ENCODE results near the gene SIM2.

SIM2 gene

GRCh38 chr21:36743008-36743407, 44.1 kb downstream of the SIM2 start:
- no peaks in the 10 kb centered on the region for H3K36me3 ChIP-seq (ENCODE audit: insufficient read depth, low read length)
- no peaks in the 10 kb centered on the region for H3K9me3 ChIP-seq (ENCODE audit: low read depth, low read length)
- no peak for DNase-seq (ENCODE audit: low read depth, low spot score)
- TF ChIP-seq FOXP2 (optimal IDR thresholded peaks at IDR 0.05; ENCODE audit: control extremely low read depth, extremely low read length, insufficient read depth) (no peak), POLR2AphosphoS5 (IDR thresholded peaks at IDR 0.05; ENCODE audit: borderline replicate concordance, low read depth, low read length) (no peak), EZH2 (IDR thresholded peaks at IDR 0.05) (no peak)
- H3K9ac ChIP-seq (ENCODE audit: insufficient read length), result no peak overlapping the region
- no peak overlapping the region for H3K27ac ChIP-seq
- H3K4me3 ChIP-seq, result no peak overlapping the region

- Histone ChIP-seq H3K27ac (no peak overlapping the region), H3K36me3 (ENCODE audit: insufficient read depth, low read length) (no peaks in the 10 kb centered on the region), H3K4me3 (no peak overlapping the region), H3K9ac (ENCODE audit: insufficient read length) (no peak overlapping the region), H3K9me3 (ENCODE audit: low read depth, low read length) (no peaks in the 10 kb centered on the region)
- no peak for TF ChIP-seq EZH2 (IDR thresholded peaks at IDR 0.05)
- no peak for TF ChIP-seq POLR2AphosphoS5 (IDR thresholded peaks at IDR 0.05; ENCODE audit: borderline replicate concordance, low read depth, low read length)
- TF ChIP-seq FOXP2 (optimal IDR thresholded peaks at IDR 0.05; ENCODE audit: control extremely low read depth, extremely low read length, insufficient read depth), result no peak
- no peak for DNase-seq (ENCODE audit: low read depth, low spot score)
Observed at GRCh38 chr21:36743446-36743845, 44.5 kb downstream of the SIM2 start.

- H3K4me3 ChIP-seq, result no peak overlapping the region
- TF ChIP-seq EZH2 (IDR thresholded peaks at IDR 0.05), result no peak
- TF ChIP-seq FOXP2 (optimal IDR thresholded peaks at IDR 0.05; ENCODE audit: control extremely low read depth, extremely low read length, insufficient read depth), result no peak
- no peak for TF ChIP-seq POLR2AphosphoS5 (IDR thresholded peaks at IDR 0.05; ENCODE audit: borderline replicate concordance, low read depth, low read length)
- no peak overlapping the region for H3K27ac ChIP-seq
- no peak for DNase-seq (ENCODE audit: low read depth, low spot score)
- H3K9me3 ChIP-seq (ENCODE audit: low read depth, low read length), result no peaks in the 10 kb centered on the region
- no peaks in the 10 kb centered on the region for H3K36me3 ChIP-seq (ENCODE audit: insufficient read depth, low read length)
- H3K9ac ChIP-seq (ENCODE audit: insufficient read length), result no peak overlapping the region
Observed at GRCh38 chr21:36744190-36744559, 45.3 kb downstream of the SIM2 start.

GRCh38 chr21:36744560-36745231, 45.8 kb downstream of the SIM2 start:
- no peak for TF ChIP-seq EZH2 (IDR thresholded peaks at IDR 0.05)
- no peak for TF ChIP-seq FOXP2 (optimal IDR thresholded peaks at IDR 0.05; ENCODE audit: control extremely low read depth, extremely low read length, insufficient read depth)
- TF ChIP-seq POLR2AphosphoS5 (IDR thresholded peaks at IDR 0.05; ENCODE audit: borderline replicate concordance, low read depth, low read length), result no peak
- Histone ChIP-seq H3K9me3 (ENCODE audit: low read depth, low read length) (no peaks in the 10 kb centered on the region), H3K36me3 (ENCODE audit: insufficient read depth, low read length) (no peaks in the 10 kb centered on the region), H3K27ac (no peak overlapping the region), H3K4me3 (no peak overlapping the region), H3K9ac (ENCODE audit: insufficient read length) (no peak overlapping the region)
- no peak for DNase-seq (ENCODE audit: low read depth, low spot score)

- H3K9me3 ChIP-seq (ENCODE audit: low read depth, low read length), result no peaks in the 10 kb centered on the region
- no peak overlapping the region for H3K4me3 ChIP-seq
- H3K27ac ChIP-seq, result no peak overlapping the region
- no peak for TF ChIP-seq POLR2AphosphoS5 (IDR thresholded peaks at IDR 0.05; ENCODE audit: borderline replicate concordance, low read depth, low read length)
- no peak for TF ChIP-seq FOXP2 (optimal IDR thresholded peaks at IDR 0.05; ENCODE audit: control extremely low read depth, extremely low read length, insufficient read depth)
- no peak for TF ChIP-seq EZH2 (IDR thresholded peaks at IDR 0.05)
- DNase-seq (ENCODE audit: low read depth, low spot score), result no peak
- H3K36me3 ChIP-seq (ENCODE audit: insufficient read depth, low read length), result no peaks in the 10 kb centered on the region
- no peak overlapping the region for H3K9ac ChIP-seq (ENCODE audit: insufficient read length)
Observed at GRCh38 chr21:36745459-36745858, 46.5 kb downstream of the SIM2 start.

GRCh38 chr21:36747041-36747814, 48.3 kb downstream of the SIM2 start:
- Histone ChIP-seq H3K9me3 (ENCODE audit: low read depth, low read length) (no peaks in the 10 kb centered on the region), H3K4me3 (no peak overlapping the region), H3K36me3 (ENCODE audit: insufficient read depth, low read length) (no peaks in the 10 kb centered on the region), H3K9ac (ENCODE audit: insufficient read length) (no peak overlapping the region), H3K27ac (no peak overlapping the region)
- TF ChIP-seq FOXP2 (optimal IDR thresholded peaks at IDR 0.05; ENCODE audit: control extremely low read depth, extremely low read length, insufficient read depth) (no peak), EZH2 (IDR thresholded peaks at IDR 0.05) (no peak), POLR2AphosphoS5 (IDR thresholded peaks at IDR 0.05; ENCODE audit: borderline replicate concordance, low read depth, low read length) (no peak)
- DNase-seq (ENCODE audit: low read depth, low spot score), result no peak

GRCh38 chr21:36747815-36748383, 49.0 kb downstream of the SIM2 start:
- Histone ChIP-seq H3K9me3 (ENCODE audit: low read depth, low read length) (no peaks in the 10 kb centered on the region), H3K9ac (ENCODE audit: insufficient read length) (no peak overlapping the region), H3K36me3 (ENCODE audit: insufficient read depth, low read length) (no peaks in the 10 kb centered on the region), H3K4me3 (no peak overlapping the region), H3K27ac (no peak overlapping the region)
- TF ChIP-seq POLR2AphosphoS5 (IDR thresholded peaks at IDR 0.05; ENCODE audit: borderline replicate concordance, low read depth, low read length) (no peak), EZH2 (IDR thresholded peaks at IDR 0.05) (no peak), FOXP2 (optimal IDR thresholded peaks at IDR 0.05; ENCODE audit: control extremely low read depth, extremely low read length, insufficient read depth) (no peak)
- DNase-seq (ENCODE audit: low read depth, low spot score), result no peak

GRCh38 chr21:36749935-36750575, 51.1 kb downstream of the SIM2 start:
- TF ChIP-seq POLR2AphosphoS5 (IDR thresholded peaks at IDR 0.05; ENCODE audit: borderline replicate concordance, low read depth, low read length), result no peak
- TF ChIP-seq FOXP2 (optimal IDR thresholded peaks at IDR 0.05; ENCODE audit: control extremely low read depth, extremely low read length, insufficient read depth), result no peak
- no peak for TF ChIP-seq EZH2 (IDR thresholded peaks at IDR 0.05)
- Histone ChIP-seq H3K9me3 (ENCODE audit: low read depth, low read length) (no peaks in the 10 kb centered on the region), H3K27ac (no peak overlapping the region), H3K9ac (ENCODE audit: insufficient read length) (no peak overlapping the region), H3K4me3 (no peak overlapping the region), H3K36me3 (ENCODE audit: insufficient read depth, low read length) (no peaks in the 10 kb centered on the region)
- no peak for DNase-seq (ENCODE audit: low read depth, low spot score)

Data from SK-N-MC (cell line).